Globus pallidus (tissue), 1 donor: ENCODE results near the gene PEPD.

Experiments used
- DNase-seq: peaks from one replicate; pipeline ENCODE4 v3.0.0-alpha.2; 2015; ENCODE audit warnings: low spot score

The PEPD gene

DNA sequence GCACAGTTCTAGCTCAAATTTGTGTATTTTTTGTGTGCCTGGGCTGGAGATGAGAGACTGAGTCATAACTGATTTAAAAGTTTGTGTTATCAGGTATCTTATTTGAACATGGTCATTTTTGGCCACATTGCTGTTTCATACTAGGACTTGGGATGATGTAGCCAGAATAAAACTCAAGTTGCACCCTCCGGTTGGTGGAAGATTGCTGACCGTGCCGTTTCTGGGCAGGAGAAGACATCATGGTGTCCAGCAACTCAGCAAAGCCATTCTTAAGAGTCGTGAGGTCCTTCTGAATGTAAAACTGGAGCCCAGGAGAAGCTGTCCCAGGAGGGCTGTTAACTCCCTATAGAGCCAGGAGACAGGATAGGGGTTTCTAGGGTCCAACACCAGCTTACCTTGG lies 140.5 kb downstream of the PEPD start:
- DNase-seq: no peak

GRCh38 chr19:33379151-33379829 lies 142.3 kb downstream of the PEPD start:
- DNase-seq: no peak

- no peak for DNase-seq
Measured at GRCh38 chr19:33377586-33378475, 143.8 kb downstream of the PEPD start.

GRCh38 chr19:33376941-33377557 lies 144.5 kb downstream of the PEPD start:
- DNase-seq: no peak

GRCh38 chr19:33376423-33376822 lies 145.2 kb downstream of the PEPD start:
- no peak for DNase-seq

GRCh38 chr19:33375837-33376159 lies 145.8 kb downstream of the PEPD start:
- DNase-seq: no peak

DNA sequence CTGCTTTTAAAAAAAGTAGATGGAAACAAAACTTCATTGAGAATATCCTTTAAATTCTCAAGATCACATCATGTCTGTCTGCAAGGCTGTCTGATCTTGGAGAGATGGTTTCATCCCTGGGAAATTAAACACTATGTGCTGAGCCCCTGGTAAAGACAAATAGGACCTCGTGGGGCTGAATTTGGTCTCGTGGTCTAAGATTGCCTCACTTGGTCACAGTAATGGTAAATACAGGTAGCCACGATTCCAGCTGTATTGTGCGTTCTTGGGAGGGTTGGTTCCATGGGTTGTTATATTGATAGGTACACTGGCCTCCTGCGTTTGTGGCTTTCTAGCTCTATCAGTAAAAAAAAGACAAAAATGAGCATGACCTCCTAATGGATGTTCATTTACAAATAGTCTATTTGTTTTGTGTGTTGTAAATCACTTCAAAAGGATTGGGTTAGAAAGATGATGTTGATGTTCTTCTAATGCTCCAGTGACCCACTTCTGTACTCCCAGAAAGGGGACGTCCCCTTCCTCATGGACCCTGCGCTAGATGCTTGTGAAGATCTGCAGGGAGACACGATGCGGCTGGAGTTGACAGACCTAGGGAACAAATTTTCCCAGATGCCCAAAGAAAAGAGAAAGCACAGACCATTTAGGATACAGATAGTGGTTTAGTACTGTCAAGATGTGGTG lies 146.3 kb downstream of the PEPD start:
- no peak for DNase-seq

DNA sequence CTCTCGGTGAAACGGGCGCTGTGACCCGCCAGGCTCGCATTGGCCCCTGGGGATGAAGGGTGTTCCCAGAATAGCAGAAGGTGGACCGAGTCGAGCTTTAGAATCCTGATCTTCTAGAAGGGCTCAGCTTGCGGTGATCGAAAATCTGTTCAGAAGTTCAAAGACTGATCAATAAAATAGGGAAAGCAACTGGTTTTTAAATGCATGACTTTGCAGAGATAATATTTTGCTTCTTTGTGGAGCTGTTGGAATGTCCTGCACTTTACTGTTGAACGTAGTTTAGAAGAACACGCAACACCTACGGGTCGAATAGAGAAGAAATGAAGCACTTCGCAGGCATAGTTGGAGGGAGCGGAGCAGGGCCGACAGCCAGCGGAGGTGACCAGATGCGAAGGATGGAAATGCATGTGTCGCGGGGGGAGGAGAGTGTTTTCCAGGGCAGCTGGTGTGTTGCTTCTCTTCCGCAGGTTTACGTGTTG lies 147.3 kb downstream of the PEPD start:
- peak; percentile 31 for DNase-seq

- DNase-seq: peak; percentile 86
Measured at GRCh38 chr19:33373453-33374235, 147.9 kb downstream of the PEPD start, which contains the start of gene CEBPG. Gene CEBPG (plus strand): TSS chr19:33373709. CDS start chr19:33379240, 5,531 bp downstream.

- no peak for DNase-seq
Measured at GRCh38 chr19:33370783-33371182, 150.8 kb downstream of the PEPD start.

DNA sequence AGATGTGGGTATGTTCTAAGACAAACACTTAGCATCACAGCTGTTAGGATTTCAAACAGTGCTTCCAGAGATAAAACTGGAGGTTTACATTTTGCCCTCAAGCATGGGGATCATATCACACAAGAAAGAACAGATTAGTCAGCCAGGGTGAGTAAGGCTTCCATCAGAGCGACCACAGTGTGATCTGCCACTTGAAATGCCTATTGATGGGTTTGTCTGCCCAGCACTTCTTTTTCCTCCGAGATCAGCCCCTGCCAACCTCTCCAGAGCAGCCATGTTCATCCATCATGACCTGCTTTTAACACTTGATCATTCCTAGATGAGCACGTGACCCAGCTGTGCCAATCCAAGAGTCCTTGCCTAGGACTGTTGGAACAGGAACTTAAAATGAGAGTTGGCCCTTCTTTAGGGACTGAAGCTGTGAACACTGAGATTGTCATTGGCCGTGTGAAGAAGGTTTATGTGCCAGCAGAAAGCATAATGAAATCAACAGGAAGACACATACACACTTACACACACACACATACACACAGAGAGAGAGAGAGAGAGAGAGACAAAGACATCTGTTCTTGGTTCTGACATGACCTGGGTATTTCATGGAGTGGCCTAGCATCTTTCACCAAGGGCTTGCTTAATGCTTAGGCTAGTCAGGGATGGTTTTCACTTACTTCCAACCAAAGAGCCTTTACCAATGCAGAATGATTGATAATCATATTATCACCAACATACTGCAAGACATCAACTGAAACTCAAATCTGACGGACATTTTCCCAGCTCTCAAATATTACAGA lies 153.3 kb downstream of the PEPD start:
- no peak for DNase-seq

DNA sequence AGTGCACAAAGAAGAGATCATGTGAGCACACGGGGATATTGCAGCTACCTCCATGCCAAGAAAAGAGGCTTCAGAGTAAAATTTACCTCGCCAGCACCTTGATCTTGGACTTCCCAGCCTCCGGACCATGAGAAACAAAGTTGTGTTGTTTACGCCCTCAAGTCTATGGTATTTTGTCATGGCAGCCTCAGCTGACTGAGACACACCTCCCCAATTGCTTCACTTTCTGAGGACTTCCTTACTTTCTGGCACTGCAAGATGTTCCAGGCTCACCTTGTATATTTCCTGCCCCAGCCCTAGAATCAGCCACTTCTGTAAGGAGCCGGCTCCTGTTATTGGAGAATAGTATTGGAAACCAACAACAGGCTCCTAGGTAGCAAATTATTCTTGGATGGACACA lies 154.7 kb downstream of the PEPD start:
- no peak for DNase-seq

- no peak for DNase-seq
Measured at GRCh38 chr19:33366127-33366526, 155.5 kb downstream of the PEPD start.

- DNase-seq: no peak
Measured at GRCh38 chr19:33365691-33366090, 155.9 kb downstream of the PEPD start.

GRCh38 chr19:33363476-33363875 lies 158.1 kb downstream of the PEPD start:
- DNase-seq: no peak

DNA sequence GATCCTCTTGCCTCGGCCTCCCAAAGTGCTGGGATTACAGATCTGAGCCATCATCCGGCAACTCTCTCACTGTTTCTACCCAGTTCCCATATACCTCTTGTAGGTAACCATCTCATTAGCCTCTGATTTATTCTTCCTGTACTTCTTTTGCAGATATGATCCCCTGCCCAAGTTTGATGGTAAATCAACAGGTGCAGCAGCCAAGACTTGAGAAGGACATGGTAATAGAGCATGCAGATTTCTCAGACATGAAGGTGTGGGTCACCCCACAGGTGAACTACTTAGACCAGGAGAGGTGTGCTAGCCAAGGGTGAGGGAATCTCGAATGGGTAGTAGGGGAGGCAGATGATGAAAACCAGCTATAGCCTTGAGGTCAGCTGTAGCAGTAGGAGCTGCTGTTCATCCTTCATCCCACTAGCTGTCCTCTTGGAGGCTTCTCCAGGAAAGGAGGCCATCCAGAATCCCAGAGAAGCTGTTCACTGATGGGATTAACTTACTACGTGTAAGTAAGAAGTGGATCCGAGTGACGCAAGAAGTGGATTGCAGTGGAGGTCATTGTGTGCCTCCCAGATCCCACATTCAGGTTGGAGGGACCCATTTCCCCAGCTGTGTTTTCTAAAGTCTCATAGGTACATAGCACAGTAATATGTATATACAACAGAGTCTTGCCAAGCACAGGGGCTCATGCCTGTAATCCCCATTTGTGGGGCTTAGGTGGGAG lies 158.9 kb downstream of the PEPD start:
- DNase-seq: no peak

- no peak for DNase-seq
Measured at GRCh38 chr19:33359581-33359980, 162.0 kb downstream of the PEPD start.

DNA sequence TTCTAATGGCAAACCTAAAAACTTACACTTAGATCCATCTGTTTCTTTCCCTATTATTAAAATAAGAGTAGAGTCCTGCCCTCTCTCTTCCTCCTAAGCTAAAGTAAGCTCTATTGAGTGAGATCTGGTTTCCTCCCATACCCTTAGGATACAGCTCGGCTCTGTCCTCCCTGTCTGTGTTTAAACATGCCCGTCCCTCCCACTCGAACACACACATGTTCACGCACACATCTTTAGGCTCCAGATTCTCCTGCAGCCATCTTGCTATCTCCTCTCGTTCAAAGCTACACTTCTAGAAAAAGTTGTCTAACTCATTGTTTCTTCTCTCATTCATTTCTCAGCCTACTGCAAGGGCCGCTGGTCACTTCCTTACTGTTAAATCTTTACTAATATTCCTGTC lies 163.2 kb downstream of the PEPD start:
- no peak for DNase-seq

GRCh38 chr19:33357556-33357955 lies 164.0 kb downstream of the PEPD start:
- no peak for DNase-seq

GRCh38 chr19:33355535-33355934 lies 166.1 kb downstream of the PEPD start:
- no peak for DNase-seq
